ENCODE measurements around the gene VPS13D.

GRCh38 chr1:12430525-12430924, 200.7 kb downstream of the VPS13D start:
- TF ChIP-seq POLR2A (IDR thresholded peaks at IDR 0.05) (no peak), CTCF (IDR thresholded peaks at IDR 0.05) (no peak)

Data from thyroid gland (tissue), 4 donors.